ENCODE measurements around the gene KATNBL1.
A peak's percentile ranks its signal among the peaks of the same experiment; 100 is the strongest.
"Not testable (repeated sequence)": the region's sequence is repeated elsewhere in the genome, so short reads cannot be mapped to it uniquely, and the experiment has no call there.

Gene KATNBL1

DNA sequence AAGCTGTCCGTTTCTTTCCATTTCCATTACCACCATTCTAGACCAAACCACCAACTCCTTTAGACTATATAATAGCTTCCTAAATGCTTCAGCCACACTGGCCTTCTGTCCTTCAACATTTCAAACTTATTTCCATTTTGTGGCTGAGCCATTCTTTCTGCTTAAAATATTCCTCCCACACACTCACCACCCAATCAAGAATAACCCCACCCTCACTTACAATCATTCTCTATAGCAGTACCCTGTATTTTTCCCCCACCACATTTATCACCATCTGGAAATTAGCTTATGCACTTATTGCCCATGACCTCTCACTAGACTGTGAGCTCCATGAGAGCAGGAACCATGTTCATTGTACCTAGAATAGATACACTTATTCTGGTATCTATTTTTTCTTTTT, 6.6 kb downstream of the KATNBL1 start:
- DNase-seq (ENCODE audit: low read depth in 2 of 3, low spot score in 1 of 3), result no peak

GRCh38 chr15:34193272-34193671, 16.6 kb downstream of the KATNBL1 start:
- DNase-seq (ENCODE audit: low read depth in 2 of 3, low spot score in 1 of 3), result not testable (repeated sequence)

DNA sequence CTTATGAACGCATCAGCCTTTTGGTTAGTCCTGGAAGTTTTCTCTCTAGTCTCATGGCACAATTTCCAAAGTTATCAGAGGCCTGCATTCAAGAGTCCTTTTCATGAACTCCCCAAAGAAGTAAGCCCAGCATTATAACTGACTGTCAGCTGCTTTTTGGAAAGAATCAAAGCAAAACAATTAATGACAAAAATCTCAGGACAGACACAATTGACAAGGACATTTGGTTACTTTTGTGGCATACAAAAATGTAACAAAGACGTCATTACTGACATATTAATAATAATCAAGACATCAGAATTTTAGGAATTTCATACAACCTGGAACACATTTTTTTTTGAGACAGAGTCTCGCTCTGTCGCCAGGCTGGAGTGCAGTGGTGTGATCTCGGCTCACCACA, 21.2 kb downstream of the KATNBL1 start:
- no peak for DNase-seq (ENCODE audit: low read depth in 2 of 3, low spot score in 1 of 3)

- no peak for DNase-seq (ENCODE audit: low read depth in 2 of 3, low spot score in 1 of 3)
Measured at GRCh38 chr15:34185666-34186065, 24.2 kb downstream of the KATNBL1 start.

- DNase-seq (ENCODE audit: low read depth in 2 of 3, low spot score in 1 of 3), result no peak
Measured at GRCh38 chr15:34182942-34183341, 27.0 kb downstream of the KATNBL1 start.

GRCh38 chr15:34179234-34179633, 30.7 kb downstream of the KATNBL1 start:
- DNase-seq (ENCODE audit: low read depth in 2 of 3, low spot score in 1 of 3), result no peak

- DNase-seq (ENCODE audit: low read depth in 2 of 3, low spot score in 1 of 3), result not testable (repeated sequence)
Measured at GRCh38 chr15:34165987-34166573, 43.8 kb downstream of the KATNBL1 start.

DNA sequence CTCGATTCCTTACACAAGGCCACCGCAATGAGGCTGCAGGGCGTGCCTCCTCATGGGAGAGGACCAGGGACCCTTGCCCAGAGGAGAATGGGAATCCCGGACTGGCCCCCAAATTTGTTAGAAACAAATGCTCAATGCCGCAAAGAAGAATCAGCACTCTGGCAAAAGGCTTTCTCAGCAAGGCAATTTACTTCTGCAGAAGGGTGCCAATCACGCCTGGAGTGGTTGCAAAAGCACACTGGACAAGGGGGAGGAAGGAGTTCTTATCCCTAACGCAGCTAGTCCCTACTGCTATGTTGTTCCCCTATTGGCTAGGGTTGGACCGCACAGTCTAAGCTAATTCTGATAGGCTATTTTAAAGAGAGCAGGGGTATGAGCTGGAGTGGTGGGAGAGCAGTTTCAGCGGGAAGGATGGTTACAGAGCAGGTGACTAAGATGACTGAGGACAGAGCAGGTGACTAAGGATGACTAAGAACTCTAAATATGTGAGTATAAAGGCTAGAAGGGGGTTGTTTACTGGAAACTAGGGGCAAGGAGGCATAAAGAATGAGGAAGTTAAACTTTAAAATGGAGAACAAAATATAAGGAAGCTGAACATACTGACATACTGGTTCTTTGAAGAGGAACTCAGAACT, 48.5 kb downstream of the KATNBL1 start:
- DNase-seq (ENCODE audit: low read depth in 2 of 3, low spot score in 1 of 3), result no peak

DNA sequence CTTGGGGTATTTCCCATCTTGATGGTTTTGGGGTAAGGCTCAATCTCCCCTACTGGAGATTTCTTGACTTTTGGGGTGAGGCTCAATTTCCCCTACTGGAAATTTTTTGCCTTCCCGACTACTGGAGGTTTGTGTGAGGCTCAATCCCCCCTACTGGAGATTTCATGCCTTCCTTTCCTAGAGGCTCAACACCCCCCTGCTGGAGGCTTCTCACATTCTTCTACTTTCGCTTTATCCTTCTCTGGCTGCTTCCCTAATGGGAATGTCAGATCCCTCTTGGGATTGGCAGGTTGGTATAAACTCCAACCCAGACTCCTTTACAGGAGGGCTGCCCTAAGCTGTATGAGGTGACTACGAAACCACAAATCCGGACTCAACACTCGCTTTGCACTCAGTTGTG, 49.2 kb downstream of the KATNBL1 start:
- DNase-seq (ENCODE audit: low read depth in 2 of 3, low spot score in 1 of 3), result no peak

DNA sequence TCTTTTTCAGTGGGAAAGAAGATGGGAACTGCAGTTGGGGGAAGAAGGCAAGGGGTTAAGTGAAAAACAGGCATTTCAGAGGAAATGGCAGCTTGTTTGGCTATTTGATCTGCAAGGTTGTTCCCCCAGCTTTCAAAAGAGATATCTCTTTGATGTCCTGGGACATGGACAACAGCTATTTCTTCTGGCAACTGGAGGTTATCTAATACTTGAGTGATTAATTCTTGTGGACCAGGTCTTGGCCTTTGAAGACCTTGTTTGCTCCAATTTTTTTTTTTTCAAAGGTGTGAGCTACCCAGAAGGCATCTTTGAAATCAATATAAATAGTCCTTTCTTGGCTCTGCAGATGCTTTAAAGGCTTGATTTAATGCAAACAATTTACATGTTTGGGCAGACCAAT, 51.5 kb downstream of the KATNBL1 start:
- no peak for DNase-seq (ENCODE audit: low read depth in 2 of 3, low spot score in 1 of 3)

DNA sequence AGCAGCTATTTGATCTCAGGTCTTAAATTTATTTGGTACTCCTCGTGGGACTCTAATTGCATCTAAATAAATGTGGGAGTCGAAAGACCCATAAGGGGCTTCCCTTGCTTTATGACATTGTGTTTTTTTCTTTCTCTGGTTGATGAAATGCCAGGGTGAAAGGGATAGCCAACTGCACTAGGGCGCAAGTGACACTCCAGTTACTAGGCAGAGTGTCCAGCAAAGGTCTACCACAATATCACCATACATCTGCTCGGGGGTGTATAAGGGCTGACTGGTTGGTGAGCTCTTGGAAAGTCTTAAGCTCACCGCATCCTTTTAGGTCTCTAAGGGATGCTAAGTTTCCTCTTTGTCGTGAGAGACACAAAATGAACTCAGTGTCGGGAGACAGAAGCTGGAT, 54.0 kb downstream of the KATNBL1 start:
- no peak for DNase-seq (ENCODE audit: low read depth in 2 of 3, low spot score in 1 of 3)

DNA sequence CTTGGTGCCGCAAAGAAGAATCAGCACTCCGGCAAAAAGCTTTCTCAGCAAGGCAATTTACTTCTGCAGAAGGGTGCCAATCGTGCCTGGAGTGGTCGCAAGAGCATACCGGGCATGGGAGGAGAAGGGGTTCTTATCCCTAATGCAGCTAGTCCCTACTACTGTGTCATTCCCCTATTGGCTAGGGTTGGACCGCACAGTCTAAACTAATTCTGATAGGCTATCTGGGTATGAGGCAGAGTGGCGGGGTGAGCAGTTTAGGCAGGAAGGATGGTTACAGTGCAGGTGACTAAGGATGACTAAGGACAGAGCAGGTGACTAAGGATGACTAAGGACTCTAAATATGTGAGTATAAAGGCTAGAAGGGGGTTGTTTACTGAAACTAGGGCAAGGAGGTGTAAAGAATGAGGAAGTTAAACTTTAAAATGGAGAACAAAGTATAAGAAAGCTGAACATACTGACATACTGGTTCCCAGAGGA, 55.1 kb downstream of the KATNBL1 start:
- peak in 1 of 3 donors; percentile 2 for DNase-seq (ENCODE audit: low read depth in 2 of 3, low spot score in 1 of 3)

- DNase-seq (ENCODE audit: low read depth in 2 of 3, low spot score in 1 of 3), result no peak
Measured at GRCh38 chr15:34147371-34148140, 62.3 kb downstream of the KATNBL1 start.

GRCh38 chr15:34133511-34133910, 76.4 kb downstream of the KATNBL1 start:
- DNase-seq (ENCODE audit: low read depth in 2 of 3, low spot score in 1 of 3), result no peak

DNA sequence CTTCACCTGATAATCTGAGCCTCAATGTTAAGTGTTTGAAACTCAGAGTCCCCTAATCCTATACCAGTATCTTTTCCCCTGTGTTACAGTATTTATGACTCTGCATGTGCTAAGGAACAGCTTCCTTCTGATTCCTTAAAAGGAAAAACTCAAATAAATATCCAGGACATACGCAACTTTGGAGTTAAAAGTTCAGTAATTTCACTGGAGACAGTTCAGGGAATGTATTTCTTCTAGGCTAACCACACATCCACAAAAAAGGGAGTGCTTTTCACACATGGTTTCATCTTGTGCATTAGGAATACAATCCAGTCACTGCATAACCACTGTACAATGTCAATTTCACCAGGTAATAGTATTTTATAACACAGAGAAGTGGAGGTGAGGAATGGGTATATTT, 77.0 kb downstream of the KATNBL1 start:
- no peak for DNase-seq (ENCODE audit: low read depth in 2 of 3, low spot score in 1 of 3)

- no peak for DNase-seq (ENCODE audit: low read depth in 2 of 3, low spot score in 1 of 3)
Measured at GRCh38 chr15:34128898-34129297, 81.0 kb downstream of the KATNBL1 start.

- no peak for DNase-seq (ENCODE audit: low read depth in 2 of 3, low spot score in 1 of 3)
Measured at GRCh38 chr15:34126522-34126921, 83.4 kb downstream of the KATNBL1 start.

GRCh38 chr15:34125945-34126344, 84.0 kb downstream of the KATNBL1 start:
- no peak for DNase-seq (ENCODE audit: low read depth in 2 of 3, low spot score in 1 of 3)

DNA sequence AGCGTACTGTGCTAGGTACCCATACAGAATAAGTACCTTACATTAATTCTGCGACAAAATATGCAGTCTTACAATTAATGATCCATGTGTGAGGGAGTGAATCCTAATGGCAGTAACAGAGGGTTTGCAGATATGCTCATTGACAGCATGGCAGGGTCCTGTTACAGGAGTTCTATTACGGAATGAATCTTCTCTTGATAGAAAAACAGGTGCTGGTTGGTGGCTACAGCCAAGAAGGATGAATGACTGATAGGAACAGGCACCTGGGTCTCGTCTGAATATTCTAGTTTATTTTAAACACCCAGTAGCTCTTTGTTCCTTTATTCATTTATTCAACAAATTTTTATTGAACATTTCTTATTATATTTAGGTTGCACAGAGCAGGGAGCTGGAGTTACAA, 85.2 kb downstream of the KATNBL1 start:
- no peak for DNase-seq (ENCODE audit: low read depth in 2 of 3, low spot score in 1 of 3)

- no peak for DNase-seq (ENCODE audit: low read depth in 2 of 3, low spot score in 1 of 3)
Measured at GRCh38 chr15:34122771-34123183, 87.1 kb downstream of the KATNBL1 start.

GRCh38 chr15:34121786-34122185, 88.1 kb downstream of the KATNBL1 start:
- DNase-seq (ENCODE audit: low read depth in 2 of 3, low spot score in 1 of 3), result not testable (repeated sequence)

DNA sequence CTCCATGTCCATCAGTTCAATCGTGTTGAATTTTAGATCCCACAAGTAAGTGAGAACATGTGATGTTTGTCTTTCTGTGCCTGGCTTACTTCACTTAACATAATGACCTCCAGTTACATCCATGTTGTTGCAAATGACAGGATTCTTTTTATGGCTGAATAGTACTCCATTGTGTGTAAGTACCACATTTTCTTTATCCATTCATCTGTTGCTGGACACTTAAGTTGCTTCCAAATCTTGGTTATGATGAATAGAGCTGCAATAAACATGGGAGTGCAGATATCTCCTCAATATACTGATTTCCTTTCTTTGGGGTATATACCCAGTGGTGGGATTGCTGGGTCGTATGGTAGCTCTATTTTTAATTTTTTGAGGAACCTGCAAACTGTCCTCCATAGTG, 89.5 kb downstream of the KATNBL1 start:
- not testable (repeated sequence) for DNase-seq (ENCODE audit: low read depth in 2 of 3, low spot score in 1 of 3)

Data from stimulated activated CD4-positive, alpha-beta T cell treated with anti-CD3 and anti-CD28 coated beads, Interleukin-12 subunit alpha, Interleukin-12 subunit beta, amount 100 ng/mL, for 48 hours (primary cell).